Glomerular visceral epithelial cell (primary cell): ENCODE data around the gene MYCL.
"Not testable (repeated sequence)": the region's sequence is repeated elsewhere in the genome, so short reads cannot be mapped to it uniquely, and the experiment has no call there.

Experiments
- DNase-seq: peaks from one replicate; pipeline ENCODE4 v3.0.0-alpha.2; 2016; ENCODE audit errors: extremely low spot score

MYCL gene

GRCh38 chr1:39917825-39918224 is 16.1 kb upstream of the MYCL start:
- no peak for DNase-seq

- DNase-seq: no peak
Measured at GRCh38 chr1:39915499-39916129, 13.9 kb upstream of the MYCL start.

GRCh38 chr1:39913136-39913535 is 11.4 kb upstream of the MYCL start:
- not testable (repeated sequence) for DNase-seq

GRCh38 chr1:39910263-39910662 is 8.5 kb upstream of the MYCL start:
- no peak for DNase-seq

- no peak for DNase-seq
Measured at GRCh38 chr1:39908534-39908933, 6.8 kb upstream of the MYCL start.

- DNase-seq: no peak
Measured at GRCh38 chr1:39907528-39908453, 6.1 kb upstream of the MYCL start.

- no peak for DNase-seq
Measured at GRCh38 chr1:39905172-39905571, 3.5 kb upstream of the MYCL start.

GRCh38 chr1:39902460-39902807 is 717 bp upstream of the MYCL start:
- no peak for DNase-seq

- no peak for DNase-seq
Measured at GRCh38 chr1:39901464-39901713, 328 bp downstream of the MYCL start.

GRCh38 chr1:39900662-39901463 is 854 bp downstream of the MYCL start:
- DNase-seq: peak; percentile 37

- no peak for DNase-seq
Measured at GRCh38 chr1:39899611-39900538, 1.8 kb downstream of the MYCL start.

GRCh38 chr1:39898648-39899603 is 2.8 kb downstream of the MYCL start:
- peak; percentile 25 for DNase-seq

GRCh38 chr1:39898191-39898590 is 3.5 kb downstream of the MYCL start:
- DNase-seq: no peak

GRCh38 chr1:39896909-39897685 is 4.6 kb downstream of the MYCL start:
- DNase-seq: peak; percentile 17

GRCh38 chr1:39895731-39896480 is 5.8 kb downstream of the MYCL start:
- DNase-seq: no peak

- DNase-seq: no peak
Measured at GRCh38 chr1:39894884-39895495, 6.7 kb downstream of the MYCL start.

GRCh38 chr1:39892601-39893595 is 8.8 kb downstream of the MYCL start:
- DNase-seq: peak; percentile 71
